Trophoblast cell (in vitro differentiated cells and primary cell): Measurements from ENCODE around the gene SLC17A4.

Experiments used
- DNase-seq, 2 donors: peaks; one replicate each; pipeline ENCODE4 v3.0.0-alpha.2; 2016
- H2AFZ ChIP-seq: 2 replicates; pipeline ENCODE4 v1.6.1; 2013; ENCODE audit warnings: low read length, moderate library complexity, mild to moderate bottlenecking; ENCODE audit not compliant: insufficient read depth, poor library complexity
- H2AK5ac ChIP-seq: 2 replicates; pipeline ENCODE4 v1.6.1; 2013; ENCODE audit warnings: mild to moderate bottlenecking, low read length
- H2BK120ac ChIP-seq: 2 replicates; pipeline ENCODE4 v1.6.1; 2013; ENCODE audit warnings: low read length, mild to moderate bottlenecking, moderate library complexity; ENCODE audit not compliant: insufficient read depth, poor library complexity
- H2BK12ac ChIP-seq: 2 replicates; pipeline ENCODE4 v1.6.1; 2013; ENCODE audit warnings: mild to moderate bottlenecking, low read length, moderate library complexity
- H2BK5ac ChIP-seq: 2 replicates; pipeline ENCODE4 v1.6.1; 2013; ENCODE audit warnings: low read length, low read depth, moderate library complexity, mild to moderate bottlenecking; ENCODE audit not compliant: poor library complexity
- H3K14ac ChIP-seq: 2 replicates; pipeline ENCODE4 v1.6.1; 2013; ENCODE audit warnings: mild to moderate bottlenecking, low read length
- H3K18ac ChIP-seq: 2 replicates; pipeline ENCODE4 v1.6.1; 2013; ENCODE audit warnings: mild to moderate bottlenecking, low read length
- H3K23ac ChIP-seq: 2 replicates; pipeline ENCODE4 v1.6.1; 2013; ENCODE audit warnings: low read length
- H3K27ac ChIP-seq: 2 replicates; pipeline ENCODE4 v1.5.1; 2013; ENCODE audit warnings: low read depth, mild to moderate bottlenecking, inconsistent platforms, low read length, moderate library complexity
- H3K27me3 ChIP-seq: 2 replicates; pipeline ENCODE4 v1.6.1; 2013; ENCODE audit warnings: inconsistent platforms, mild to moderate bottlenecking, low read length, moderate library complexity; ENCODE audit not compliant: insufficient read depth
- H3K36me3 ChIP-seq, 2 experiments: 1 replicate in 1 of 2; 2 replicates in 1 of 2; pipeline ENCODE4 v1.6.1; 2013; ENCODE audit warnings: low read length in 2 of 2, mild to moderate bottlenecking in 2 of 2, moderate library complexity in 1 of 2; ENCODE audit not compliant: insufficient read depth in 2 of 2, control insufficient read depth in 1 of 2
- H3K4ac ChIP-seq: 2 replicates; pipeline ENCODE4 v1.6.1; 2013; ENCODE audit warnings: low read depth, mild to moderate bottlenecking, low read length, moderate library complexity
- H3K4me1 ChIP-seq, 2 experiments: 1 replicate in 1 of 2; 2 replicates in 1 of 2; pipeline ENCODE4 v1.6.1; 2013; ENCODE audit warnings: low read length in 2 of 2, mild to moderate bottlenecking in 2 of 2, moderate library complexity in 1 of 2; ENCODE audit not compliant: insufficient read depth in 2 of 2, control insufficient read depth in 1 of 2
- H3K4me2 ChIP-seq: 2 replicates; pipeline ENCODE4 v1.6.1; 2013; ENCODE audit warnings: inconsistent platforms, mild to moderate bottlenecking, low read length, moderate library complexity
- H3K4me3 ChIP-seq: 2 replicates; pipeline ENCODE4 v1.5.1; 2013; ENCODE audit warnings: mild to moderate bottlenecking, low read depth, low read length, inconsistent platforms
- H3K79me1 ChIP-seq: one replicate; pipeline ENCODE4 v1.6.1; 2013; ENCODE audit warnings: low read length
- H3K79me2 ChIP-seq: 2 replicates; pipeline ENCODE4 v1.6.1; 2013; ENCODE audit warnings: low read length, mild to moderate bottlenecking; ENCODE audit not compliant: control insufficient read depth, insufficient read depth, poor library complexity
- H3K9ac ChIP-seq: 2 replicates; pipeline ENCODE4 v1.6.1; 2013; ENCODE audit warnings: mild to moderate bottlenecking, low read length
- H3K9me3 ChIP-seq: 2 replicates; pipeline ENCODE4 v1.6.1; 2013; ENCODE audit warnings: low read depth, mild to moderate bottlenecking, control low read depth, inconsistent platforms, low read length; ENCODE audit not compliant: insufficient read depth
- H4K12ac ChIP-seq: 2 replicates; pipeline ENCODE4 v1.6.1; 2013; ENCODE audit warnings: low read depth, mild to moderate bottlenecking, low read length, moderate library complexity
- H4K8ac ChIP-seq: 2 replicates; pipeline ENCODE4 v1.6.1; 2013; ENCODE audit warnings: low read depth, mild to moderate bottlenecking, low read length, moderate library complexity
- H4K91ac ChIP-seq: one replicate; pipeline ENCODE4 v1.6.1; 2013; ENCODE audit warnings: low read depth, mild to moderate bottlenecking, low read length, moderate library complexity
- WGBS: extraction: QIAGEN DNeasy Blood & Tissue Kit; methylation state at CpG from one replicate; pipeline ENCODE4 v1.1.7; 2013; ENCODE audit warnings: missing lambda C conversion rate; ENCODE audit not compliant: insufficient read length, insufficient coverage; ENCODE audit errors: extremely low coverage; 5-methylcytosine and 5-hydroxymethylcytosine counted together

Gene SLC17A4

DNA sequence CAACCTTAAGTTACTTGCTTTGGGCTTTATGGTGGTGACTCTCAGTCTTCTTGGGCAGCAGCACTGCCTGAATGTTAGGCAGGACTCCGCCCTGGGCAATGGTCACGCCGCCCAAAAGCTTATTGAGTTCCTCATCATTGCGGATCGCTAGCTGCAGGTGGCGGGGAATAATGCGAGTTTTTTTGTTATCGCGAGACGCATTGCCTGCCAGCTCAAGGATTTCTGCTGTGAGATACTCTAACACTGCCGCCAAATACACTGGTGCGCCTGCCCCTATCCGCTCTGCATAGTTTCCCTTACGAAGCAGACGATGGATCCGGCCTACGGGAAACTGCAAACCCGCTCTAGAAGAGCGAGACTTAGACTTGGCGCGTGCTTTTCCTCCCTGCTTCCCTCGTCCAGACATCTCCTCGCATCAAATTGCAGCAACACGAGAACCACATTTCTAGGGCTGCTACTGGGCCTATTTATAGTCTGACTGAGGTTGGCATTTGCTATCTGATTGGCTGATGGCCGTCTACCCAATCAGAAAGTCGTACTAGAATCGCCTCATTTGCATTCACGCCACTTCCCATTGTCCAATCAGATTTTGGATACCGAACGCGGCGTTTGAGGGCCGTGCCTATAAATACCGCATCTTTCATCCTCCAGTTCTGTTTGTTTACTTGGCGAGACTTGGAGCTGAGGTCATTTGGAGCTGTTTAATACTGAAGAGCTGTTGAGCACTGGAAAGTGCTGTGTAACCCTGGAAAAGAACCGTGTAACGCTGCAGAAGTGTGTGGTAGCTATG lies 28.2 kb upstream of the SLC17A4 start:
- WGBS: no CpG with 5 or more reads among the region's 37 CpGs
- H3K27me3 ChIP-seq: no peaks in the 10 kb centered on the region
- H2AK5ac ChIP-seq: no peak overlapping the region
- DNase-seq: no peak
- no peaks in the 10 kb centered on the region for H3K4me1 ChIP-seq
- no peak overlapping the region for H2AFZ ChIP-seq
- no peak overlapping the region for H3K18ac ChIP-seq
- no peaks in the 10 kb centered on the region for H3K36me3 ChIP-seq
- H2BK12ac ChIP-seq: no peak overlapping the region
- H4K8ac ChIP-seq: no peak overlapping the region
- H4K12ac ChIP-seq: no peak overlapping the region
- H3K4ac ChIP-seq: no peak overlapping the region
- no peak overlapping the region for H3K14ac ChIP-seq
- no peaks in the 10 kb centered on the region for H3K79me2 ChIP-seq
- no peak overlapping the region for H2BK120ac ChIP-seq
- H2BK5ac ChIP-seq: no peak overlapping the region
- H3K4me3 ChIP-seq: no peak overlapping the region
- H3K79me1 ChIP-seq: no peaks in the 10 kb centered on the region
- no peak overlapping the region for H3K27ac ChIP-seq
- H3K23ac ChIP-seq: no peak overlapping the region
- no peaks in the 10 kb centered on the region for H3K9me3 ChIP-seq
- no peak overlapping the region for H4K91ac ChIP-seq
- H3K9ac ChIP-seq: no peak overlapping the region
- no peak overlapping the region for H3K4me2 ChIP-seq

GRCh38 chr6:25727028-25727427 lies 27.5 kb upstream of the SLC17A4 start:
- H3K27ac ChIP-seq: no peak overlapping the region
- H3K79me1 ChIP-seq: no peaks in the 10 kb centered on the region
- H3K9me3 ChIP-seq: no peaks in the 10 kb centered on the region
- no peak overlapping the region for H3K4me3 ChIP-seq
- no peak overlapping the region for H4K8ac ChIP-seq
- no peak overlapping the region for H3K23ac ChIP-seq
- WGBS: no CpG with 5 or more reads among the region's 14 CpGs
- no peak overlapping the region for H2BK5ac ChIP-seq
- no peak overlapping the region for H2BK12ac ChIP-seq
- no peak overlapping the region for H3K14ac ChIP-seq
- no peak overlapping the region for H4K91ac ChIP-seq
- no peak overlapping the region for H3K4ac ChIP-seq
- H3K4me1 ChIP-seq: no peaks in the 10 kb centered on the region
- no peak overlapping the region for H3K18ac ChIP-seq
- H3K36me3 ChIP-seq: no peaks in the 10 kb centered on the region
- H2AK5ac ChIP-seq: no peak overlapping the region
- H3K79me2 ChIP-seq: no peaks in the 10 kb centered on the region
- DNase-seq: no peak
- no peak overlapping the region for H3K9ac ChIP-seq
- H4K12ac ChIP-seq: no peak overlapping the region
- H3K27me3 ChIP-seq: no peaks in the 10 kb centered on the region
- H2BK120ac ChIP-seq: no peak overlapping the region
- no peak overlapping the region for H2AFZ ChIP-seq
- no peak overlapping the region for H3K4me2 ChIP-seq

GRCh38 chr6:25730907-25731306 lies 23.6 kb upstream of the SLC17A4 start:
- no peak overlapping the region for H3K23ac ChIP-seq
- H3K9me3 ChIP-seq: no peaks in the 10 kb centered on the region
- DNase-seq: no peak
- H4K8ac ChIP-seq: no peak overlapping the region
- no peak overlapping the region for H2BK120ac ChIP-seq
- no peak overlapping the region for H3K4ac ChIP-seq
- H3K4me1 ChIP-seq: no peaks in the 10 kb centered on the region
- H3K9ac ChIP-seq: no peak overlapping the region
- H2BK12ac ChIP-seq: no peak overlapping the region
- H2BK5ac ChIP-seq: no peak overlapping the region
- H2AK5ac ChIP-seq: no peak overlapping the region
- no peaks in the 10 kb centered on the region for H3K79me1 ChIP-seq
- no peak overlapping the region for H3K4me2 ChIP-seq
- no peak overlapping the region for H4K91ac ChIP-seq
- H2AFZ ChIP-seq: no peak overlapping the region
- H3K27ac ChIP-seq: no peak overlapping the region
- no CpG with 5 or more reads among the region's 3 CpGs for WGBS
- H3K14ac ChIP-seq: no peak overlapping the region
- no peaks in the 10 kb centered on the region for H3K79me2 ChIP-seq
- no peak overlapping the region for H3K18ac ChIP-seq
- no peak overlapping the region for H3K4me3 ChIP-seq
- H3K27me3 ChIP-seq: no peaks in the 10 kb centered on the region
- H4K12ac ChIP-seq: no peak overlapping the region
- no peaks in the 10 kb centered on the region for H3K36me3 ChIP-seq

DNA sequence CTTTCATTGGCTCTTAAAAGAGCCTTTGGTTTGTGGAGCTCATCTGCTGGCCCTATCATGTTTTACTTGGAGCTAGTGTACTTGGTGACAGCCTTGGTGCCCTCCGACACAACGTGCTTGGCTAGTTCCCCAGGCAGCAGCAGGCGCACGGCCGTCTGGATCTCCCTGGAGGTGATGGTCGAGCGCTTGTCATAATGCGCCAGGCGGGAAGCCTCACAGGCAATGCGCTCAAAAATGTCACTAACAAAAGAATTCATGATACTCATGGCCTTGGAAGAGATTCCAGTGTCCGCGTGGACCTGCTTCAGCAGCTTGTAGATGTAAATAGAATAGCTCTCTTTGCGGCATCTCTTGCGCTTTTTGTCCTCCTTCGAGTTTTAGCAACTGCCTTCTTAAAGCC lies 22.8 kb upstream of the SLC17A4 start:
- Histone ChIP-seq H3K4me1 (no peaks in the 10 kb centered on the region), H3K27ac (no peak overlapping the region), H3K4ac (no peak overlapping the region), H3K4me3 (no peak overlapping the region), H3K4me2 (no peak overlapping the region), H3K9me3 (no peaks in the 10 kb centered on the region), H3K79me1 (no peaks in the 10 kb centered on the region), H4K12ac (no peak overlapping the region), H3K36me3 (no peaks in the 10 kb centered on the region), H2BK120ac (no peak overlapping the region), H2BK5ac (no peak overlapping the region), H2AK5ac (no peak overlapping the region), H3K14ac (no peak overlapping the region), H3K27me3 (no peaks in the 10 kb centered on the region), H4K8ac (no peak overlapping the region), H2BK12ac (no peak overlapping the region), H3K18ac (no peak overlapping the region), H3K79me2 (no peaks in the 10 kb centered on the region), H4K91ac (no peak overlapping the region), H3K23ac (no peak overlapping the region), H3K9ac (no peak overlapping the region), H2AFZ (no peak overlapping the region)
- no CpG with 5 or more reads among the region's 15 CpGs for WGBS
- no peak for DNase-seq
